SK-N-MC (cell line): ENCODE measurements around the gene ALDH5A1.

Source experiments
- EZH2 ChIP-seq: fragments of 200-600 bp; sonication (generic); IDR thresholded peaks from one replicate; pipeline ENCODE4 v1.6.1; 2017; ENCODE audit warnings: antibody characterized with exemption
- POLR2AphosphoS5 ChIP-seq: IDR thresholded peaks from 2 replicates; pipeline ENCODE4 v1.6.1; 2012; ENCODE audit warnings: mild to moderate bottlenecking, low read depth, low read length, borderline replicate concordance

- no peak for TF ChIP-seq EZH2
- TF ChIP-seq POLR2AphosphoS5: no peak
Measured at GRCh38 chr6:24486065-24486464, 8.7 kb upstream of the ALDH5A1 start.
